Spinal cord (tissue), 10 donors: ENCODE measurements around the gene OGA. TPM values are rescaled to one million over a fixed set of nuclear protein-coding genes. Genes with fewer than 3 reads are reported as not detected.

Source experiments
- DNase-seq, 6 donors: peaks; one replicate each; pipeline versions ENCODE4 v3.0.0 to v3.0.0-alpha.2; 2013 to 2015; ENCODE audit warnings: low spot score in 6 of 6, low read depth in 4 of 6
- H3K27ac ChIP-seq: one replicate; pipeline ENCODE4 v1.5.1; 2013; ENCODE audit warnings: low read depth, low read length, control low read depth
- H3K27me3 ChIP-seq: one replicate; pipeline ENCODE4 v1.6.1; 2013; ENCODE audit warnings: low read length; ENCODE audit not compliant: control insufficient read depth, insufficient read depth
- H3K36me3 ChIP-seq: one replicate; pipeline ENCODE4 v1.6.1; 2013; ENCODE audit warnings: low read length; ENCODE audit not compliant: control insufficient read depth, insufficient read depth
- H3K4me1 ChIP-seq: one replicate; pipeline ENCODE4 v1.6.1; 2013; ENCODE audit warnings: low read length; ENCODE audit not compliant: control insufficient read depth, insufficient read depth
- H3K4me3 ChIP-seq: one replicate; pipeline ENCODE4 v1.5.1; 2013; ENCODE audit warnings: low read depth, low read length, control low read depth
- H3K9me3 ChIP-seq: one replicate; pipeline ENCODE4 v1.6.1; 2013; ENCODE audit warnings: low read length; ENCODE audit not compliant: control insufficient read depth, insufficient read depth
- WGBS: methylation state at CpG from one replicate; pipeline ENCODE4 v1.1.5; 2013; ENCODE audit warnings: missing lambda C conversion rate; ENCODE audit not compliant: insufficient coverage; 5-methylcytosine and 5-hydroxymethylcytosine counted together
- polyA plus RNA-seq, 2 donors: library from polyadenylated mRNA; unstranded; fragments of 120-200 nt; gene quantifications; one replicate each; pipeline ENCODE4 v1.2.1, GENCODE V29; 2013; ENCODE audit not compliant: insufficient read length in 2 of 2
- total RNA-seq, 2 donors: library from RNA; depleted of rRNA in 1 of 2; stranded (reverse); fragments of 120-200 nt in 1 of 2; fragments of >200 nt in 1 of 2; gene quantifications; one replicate each; pipeline versions ENCODE4 v1.2.3 to v1.2.4, GENCODE V29; 2013 to 2014
- donor health status: healthy.

OGA gene
- total and polyA plus RNA-seq, 4 donors, result 173 to 267 (median 195) TPM

- Histone ChIP-seq H3K9me3 (no peaks in the 10 kb centered on the region), H3K4me3 (no peak overlapping the region), H3K27ac (no peak overlapping the region), H3K36me3 (peaks cover 21% of the 10 kb centered on the region), H3K27me3 (peaks cover 68% of the 10 kb centered on the region), H3K4me1 (peaks cover 62% of the 10 kb centered on the region)
- no peak for DNase-seq
- 40% methylated on average over 6 of the region's 12 CpGs for WGBS
These were observed 40.0 kb downstream of the OGA start for GRCh38 chr10:101778151-101778780.

- DNase-seq, result no peak
- no peak overlapping the region for H3K27ac ChIP-seq
- H3K36me3 ChIP-seq, result peaks cover 21% of the 10 kb centered on the region
- H3K4me3 ChIP-seq, result no peak overlapping the region
- 94% methylated on average over 1 of the region's 3 CpGs for WGBS
- H3K9me3 ChIP-seq, result no peaks in the 10 kb centered on the region
- H3K27me3 ChIP-seq, result peaks cover 74% of the 10 kb centered on the region
- peaks cover 62% of the 10 kb centered on the region for H3K4me1 ChIP-seq
These were observed 40.6 kb downstream of the OGA start for GRCh38 chr10:101777619-101778145.

GRCh38 chr10:101776161-101776817, 42.0 kb downstream of the OGA start:
- H3K4me3 ChIP-seq, result no peak overlapping the region
- H3K27me3 ChIP-seq, result peaks cover 87% of the 10 kb centered on the region
- no peak for DNase-seq

GRCh38 chr10:101775273-101776160, 42.7 kb downstream of the OGA start, which contains the start of gene FGF8:
Gene FGF8, minus strand, starts transcription at chr10:101776114. Its CDS starts 214 bp downstream, at chr10:101775900.
- WGBS, result 1% methylated on average over 74 of the region's 98 CpGs
- Histone ChIP-seq H3K27me3 (peaks cover 94% of the 10 kb centered on the region), H3K36me3 (peaks cover 17% of the 10 kb centered on the region), H3K27ac (no peak within 1 kb of the TSS), H3K4me3 (no peak within 1 kb of the TSS), H3K4me1 (peaks cover 48% of the 10 kb centered on the region), H3K9me3 (no peaks in the 10 kb centered on the region)
- no peak for DNase-seq

More at GRCh38 chr10:101776161-101776817, 42.0 kb downstream of the OGA start:
- Histone ChIP-seq H3K27ac (no peak overlapping the region), H3K4me1 (peaks cover 55% of the 10 kb centered on the region), H3K36me3 (peaks cover 15% of the 10 kb centered on the region), H3K9me3 (no peaks in the 10 kb centered on the region)
- WGBS, result 4% methylated on average over 51 of the region's 74 CpGs

GRCh38 chr10:101774589-101775272, 43.5 kb downstream of the OGA start:
- Histone ChIP-seq H3K9me3 (no peaks in the 10 kb centered on the region), H3K27ac (no peak overlapping the region)
- 12% methylated on average over 27 of the region's 32 CpGs for WGBS

GRCh38 chr10:101773923-101774588, 44.2 kb downstream of the OGA start:
- peaks cover 92% of the 10 kb centered on the region for H3K27me3 ChIP-seq
- DNase-seq, result no peak
- peaks cover 34% of the 10 kb centered on the region for H3K4me1 ChIP-seq
- no peak overlapping the region for H3K27ac ChIP-seq
- peaks cover 19% of the 10 kb centered on the region for H3K36me3 ChIP-seq
- no peaks in the 10 kb centered on the region for H3K9me3 ChIP-seq
- H3K4me3 ChIP-seq, result no peak overlapping the region
- 0% methylated on average over 3 of the region's 13 CpGs for WGBS

More at GRCh38 chr10:101774589-101775272, 43.5 kb downstream of the OGA start:
- Histone ChIP-seq H3K4me1 (peaks cover 41% of the 10 kb centered on the region), H3K36me3 (peaks cover 20% of the 10 kb centered on the region), H3K27me3 (peaks cover 92% of the 10 kb centered on the region), H3K4me3 (no peak overlapping the region)
- DNase-seq, result no peak

GRCh38 chr10:101772895-101773761, 45.1 kb downstream of the OGA start:
- DNase-seq, result no peak
- 24% methylated on average over 17 of the region's 21 CpGs for WGBS
- Histone ChIP-seq H3K36me3 (peaks cover 15% of the 10 kb centered on the region), H3K9me3 (no peaks in the 10 kb centered on the region), H3K4me1 (peaks cover 28% of the 10 kb centered on the region), H3K4me3 (no peak overlapping the region), H3K27ac (no peak overlapping the region), H3K27me3 (peaks cover 92% of the 10 kb centered on the region)
